HG03060 (cell line): ENCODE measurements around the gene PTGR1.
"Not testable (repeated sequence)": the region's sequence is repeated elsewhere in the genome, so short reads cannot be mapped to it uniquely, and the experiment has no call there.

Experiments used
- ATAC-seq: cut with Tn5 transposase; IDR thresholded peaks from one replicate; pipeline ENCODE4 v1.9.1; 2021; ENCODE audit warnings: low read depth, moderate number of reproducible peaks; ENCODE audit not compliant: unreplicated experiment

The PTGR1 gene

DNA sequence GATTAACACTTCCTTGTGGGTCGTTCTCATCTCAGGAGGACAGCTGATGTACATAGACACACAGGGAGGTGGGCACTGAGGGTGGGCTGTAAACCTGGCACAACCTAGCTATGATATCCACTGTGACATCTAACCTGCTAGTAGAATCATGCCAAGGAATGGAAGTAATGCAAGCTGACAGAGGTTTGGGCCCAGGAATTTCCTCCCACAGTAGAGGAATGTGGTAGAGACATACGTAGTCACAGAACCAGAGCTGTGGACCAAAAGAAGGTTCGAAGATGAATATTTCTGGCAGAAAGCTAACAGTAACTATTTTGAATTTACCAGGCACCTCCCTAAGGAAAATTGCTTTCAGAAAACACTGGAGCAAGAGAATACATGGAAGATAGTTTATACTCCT lies 16.5 kb upstream of the PTGR1 start:
- ATAC-seq: no peak

DNA sequence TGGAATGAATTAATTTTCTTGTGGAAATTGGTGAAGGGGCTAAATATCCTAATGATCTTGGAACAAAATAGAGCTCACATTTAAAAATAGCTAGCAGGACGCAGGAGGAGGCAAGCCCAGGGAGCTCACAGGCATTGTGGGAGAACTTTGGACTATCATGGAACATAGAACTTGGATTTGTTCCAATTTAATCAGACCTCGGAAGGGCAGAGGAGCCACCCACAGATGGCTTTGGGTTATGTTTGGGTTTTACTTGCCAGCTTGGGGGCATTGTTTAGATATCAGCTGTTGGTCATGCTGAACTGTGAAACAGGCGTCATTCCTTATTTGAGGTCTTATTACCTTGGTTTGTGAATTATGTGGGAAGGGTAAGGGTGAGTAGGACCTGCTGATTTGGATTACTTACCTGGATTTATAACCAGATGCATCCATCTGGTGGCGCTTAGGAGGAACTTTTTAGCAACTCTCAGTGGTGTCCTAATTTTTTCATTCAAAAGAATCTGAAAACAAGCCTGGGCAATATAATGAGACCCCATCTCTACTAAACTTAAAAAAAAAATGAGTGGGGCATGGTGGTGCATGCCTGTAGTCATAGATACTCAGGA lies 14.1 kb upstream of the PTGR1 start:
- no peak for ATAC-seq

DNA sequence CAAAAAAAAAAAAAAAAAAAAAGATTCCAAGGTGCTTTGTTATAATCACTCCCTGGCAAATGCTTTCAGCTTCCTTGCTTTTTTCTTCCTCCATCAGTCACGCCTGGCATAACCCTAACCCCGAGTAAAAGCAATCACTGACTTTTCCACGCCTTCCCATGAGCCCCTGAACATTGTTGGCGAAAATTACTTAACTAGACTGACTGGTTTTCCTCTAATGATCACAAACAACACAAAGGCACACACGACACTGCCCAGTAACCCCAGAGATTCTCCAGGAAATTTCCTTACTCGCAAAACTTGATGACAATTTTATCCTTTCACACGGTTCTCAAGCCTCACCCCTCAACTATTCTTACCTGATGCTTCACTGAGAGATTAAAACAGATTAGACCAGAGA lies 11.4 kb upstream of the PTGR1 start:
- ATAC-seq: no peak

DNA sequence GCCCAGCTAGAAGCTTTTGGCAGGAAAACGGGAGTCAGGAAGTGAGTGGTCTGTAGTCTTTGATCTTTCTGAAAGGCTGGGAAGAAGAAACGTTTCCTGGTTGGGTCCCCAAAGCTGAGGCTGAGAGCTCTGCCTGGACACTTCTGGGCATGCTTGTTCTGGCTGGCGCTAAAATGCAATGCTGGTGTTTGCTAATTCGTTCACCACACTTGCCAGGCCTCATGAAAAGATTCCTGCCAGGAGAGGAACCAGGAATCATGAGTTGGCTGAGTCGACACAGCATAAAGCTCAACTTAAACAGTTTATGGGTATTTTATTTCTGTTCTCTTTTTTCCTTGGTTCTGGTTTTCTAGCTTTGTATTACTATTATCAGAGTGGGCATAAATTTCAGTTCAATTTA lies 10.7 kb upstream of the PTGR1 start:
- no peak for ATAC-seq

DNA sequence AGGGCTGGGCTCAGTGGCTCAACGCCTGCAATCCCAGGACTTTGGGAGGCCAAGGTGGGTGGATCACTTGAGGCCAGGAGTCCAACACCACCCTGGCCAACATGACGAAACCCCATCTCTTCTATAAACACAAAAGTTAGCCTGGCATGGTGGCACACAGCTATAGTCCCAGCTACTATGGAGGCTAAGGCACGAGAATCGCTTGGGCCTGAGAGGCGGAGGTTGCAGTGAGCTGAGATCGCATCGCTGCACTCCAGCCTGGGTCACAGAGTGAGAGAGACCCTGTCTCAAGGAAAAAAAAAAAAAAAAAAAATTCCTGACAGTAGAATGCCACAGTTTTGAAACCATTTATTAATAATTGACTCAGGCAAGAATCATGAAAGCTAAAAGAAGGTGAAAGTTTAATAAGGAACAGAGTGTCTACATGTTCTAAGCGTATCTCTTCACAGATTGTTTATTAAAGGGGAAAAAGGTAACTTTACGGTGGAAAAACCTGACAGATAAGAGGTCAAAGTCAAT lies 5.7 kb upstream of the PTGR1 start:
- ATAC-seq: no peak

DNA sequence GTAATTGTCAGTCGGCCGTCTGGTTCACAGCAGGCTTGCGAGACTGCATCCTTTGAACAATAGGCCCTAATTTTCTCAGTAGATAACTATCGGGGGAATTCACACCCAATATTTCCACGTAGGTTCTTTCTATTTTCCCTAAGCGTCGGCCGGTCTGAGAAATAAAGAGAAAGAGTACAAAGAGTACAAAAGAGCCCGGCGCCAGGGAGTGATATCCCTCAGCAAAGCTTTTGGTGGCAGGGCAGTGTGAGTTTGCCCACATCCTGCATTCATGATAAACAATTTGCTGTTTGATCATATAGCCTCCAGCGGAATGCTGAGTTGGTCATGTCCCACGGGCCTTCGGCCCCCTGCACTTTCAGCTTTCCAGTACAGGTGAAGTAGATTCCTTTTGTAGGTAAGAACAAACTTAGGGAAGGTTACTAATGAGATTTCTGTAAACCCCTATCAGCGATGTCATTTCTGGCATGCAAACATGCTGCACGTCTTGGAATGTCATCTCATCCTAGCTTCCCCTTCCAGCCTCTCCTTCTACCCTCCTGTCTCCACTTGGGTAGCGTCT lies 4.7 kb upstream of the PTGR1 start:
- ATAC-seq: no peak

DNA sequence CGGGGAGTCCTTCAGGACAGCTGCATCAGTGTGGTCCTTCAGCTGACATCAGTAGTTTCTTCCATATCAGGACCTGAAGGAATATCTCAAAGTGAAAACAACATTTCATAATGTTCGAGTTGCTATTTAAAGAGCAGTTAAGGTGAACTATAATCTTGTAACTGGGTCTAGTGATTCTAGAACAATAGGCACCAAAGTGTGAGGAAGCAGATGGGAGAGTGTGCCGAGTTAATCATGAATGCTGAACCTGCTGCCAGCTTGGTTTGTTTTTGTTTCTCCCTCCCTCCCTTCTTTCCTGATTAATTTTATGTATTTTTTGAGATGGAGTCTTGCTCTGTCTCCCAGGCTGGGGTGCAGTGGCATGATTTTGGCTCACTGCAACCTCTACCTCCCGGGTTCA lies 3.6 kb upstream of the PTGR1 start:
- no peak for ATAC-seq

- no peak for ATAC-seq
Measured at GRCh38 chr9:111601237-111602018, 2.0 kb upstream of the PTGR1 start.

DNA sequence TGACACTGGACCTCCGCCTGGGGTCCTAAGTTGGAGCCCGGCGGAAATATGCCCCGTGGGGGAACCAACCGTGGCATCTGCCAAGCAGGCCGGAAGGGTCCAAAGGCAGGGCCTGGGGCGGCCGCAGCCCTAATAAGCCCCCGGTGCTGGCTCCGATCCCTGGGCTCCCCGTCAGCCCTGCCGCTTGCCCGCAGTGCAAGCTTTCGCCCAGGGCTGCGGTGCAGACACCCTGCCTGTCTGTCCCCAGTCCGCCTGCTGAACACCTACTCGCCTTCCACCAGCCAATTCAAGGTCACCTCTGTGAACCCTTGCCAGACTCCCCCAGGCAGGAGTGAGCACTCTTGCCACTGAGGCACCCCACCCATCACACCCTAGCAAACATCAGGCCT lies 502 bp upstream of the PTGR1 start:
- no peak for ATAC-seq

- no peak for ATAC-seq
Measured at GRCh38 chr9:111598733-111599091, 735 bp downstream of the PTGR1 start.

- ATAC-seq: peak; percentile 81
Measured at GRCh38 chr9:111597852-111598732, 1.4 kb downstream of the PTGR1 start.

DNA sequence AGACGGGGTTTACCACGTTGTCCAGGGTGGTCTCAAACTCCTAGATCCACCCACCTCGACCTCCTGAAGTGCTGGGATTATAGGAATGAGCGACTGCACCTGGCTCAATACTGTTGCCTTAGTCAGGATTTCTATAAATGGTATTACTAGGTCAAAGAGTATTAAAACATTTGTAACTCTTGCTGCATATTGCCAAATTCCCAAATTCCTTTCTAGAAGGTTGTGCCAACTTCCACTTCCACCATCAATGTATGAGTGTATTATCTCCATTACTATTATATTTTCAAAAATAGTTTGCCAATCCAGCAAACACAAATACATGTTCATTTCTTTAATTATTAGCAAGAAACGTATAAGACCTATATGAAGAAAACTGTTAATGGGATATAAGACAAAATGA lies 10.6 kb downstream of the PTGR1 start:
- no peak for ATAC-seq

GRCh38 chr9:111586378-111586777 lies 13.1 kb downstream of the PTGR1 start:
- no peak for ATAC-seq

GRCh38 chr9:111582888-111583287 lies 16.6 kb downstream of the PTGR1 start:
- no peak for ATAC-seq

DNA sequence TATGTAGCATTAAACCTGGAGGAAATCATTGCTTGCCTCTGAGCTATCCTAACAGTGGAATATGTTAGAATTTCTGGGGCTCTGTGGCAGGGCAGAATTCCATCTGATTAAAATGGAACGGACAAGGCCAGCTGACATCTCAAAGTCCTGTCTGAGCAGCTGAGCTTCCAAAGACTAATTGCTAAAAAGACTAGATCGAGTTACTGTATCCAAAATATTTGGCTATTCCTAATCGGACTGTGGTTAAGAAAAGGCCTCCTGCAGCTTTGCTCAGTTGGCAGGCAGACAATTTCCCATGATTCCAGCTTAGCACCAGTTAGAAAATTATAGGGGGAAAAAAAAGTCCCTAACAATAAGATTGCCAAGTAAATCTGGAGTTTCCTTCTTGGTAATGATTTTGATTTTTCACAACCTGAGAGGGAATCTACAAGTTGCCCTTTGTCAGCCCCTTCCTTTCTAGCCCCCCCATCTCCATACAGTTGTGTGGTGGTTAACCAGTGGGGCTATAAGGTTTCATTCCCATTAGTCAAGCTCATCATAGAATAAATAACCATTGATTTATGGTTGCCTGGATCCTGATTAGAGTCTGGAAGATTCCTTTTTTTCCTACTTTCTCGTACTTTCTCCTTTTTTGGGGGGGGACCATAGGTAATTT lies 26.4 kb downstream of the PTGR1 start:
- no peak for ATAC-seq

- ATAC-seq: not testable (repeated sequence)
Measured at GRCh38 chr9:111568127-111568526, 31.3 kb downstream of the PTGR1 start.

DNA sequence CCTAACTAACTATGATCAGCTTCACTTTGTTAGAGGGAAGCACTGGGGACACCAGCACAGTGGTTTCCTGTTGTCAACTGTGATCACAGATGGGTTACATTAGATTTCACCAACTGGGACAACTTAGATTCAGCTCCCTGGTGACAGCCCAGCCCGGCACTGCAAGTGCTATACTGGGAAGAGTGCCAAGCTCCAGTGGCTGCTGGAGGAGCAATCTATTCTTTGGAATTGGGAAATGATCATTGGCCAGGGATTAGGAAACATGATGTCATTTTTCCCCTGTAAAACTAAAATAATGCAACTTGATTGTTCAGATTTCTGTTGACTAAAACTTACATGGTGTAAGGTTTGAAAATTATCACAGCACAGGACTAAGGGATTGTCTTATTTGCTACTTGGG lies 33.2 kb downstream of the PTGR1 start:
- ATAC-seq: no peak

GRCh38 chr9:111561165-111561719 lies 38.2 kb downstream of the PTGR1 start:
- ATAC-seq: no peak

DNA sequence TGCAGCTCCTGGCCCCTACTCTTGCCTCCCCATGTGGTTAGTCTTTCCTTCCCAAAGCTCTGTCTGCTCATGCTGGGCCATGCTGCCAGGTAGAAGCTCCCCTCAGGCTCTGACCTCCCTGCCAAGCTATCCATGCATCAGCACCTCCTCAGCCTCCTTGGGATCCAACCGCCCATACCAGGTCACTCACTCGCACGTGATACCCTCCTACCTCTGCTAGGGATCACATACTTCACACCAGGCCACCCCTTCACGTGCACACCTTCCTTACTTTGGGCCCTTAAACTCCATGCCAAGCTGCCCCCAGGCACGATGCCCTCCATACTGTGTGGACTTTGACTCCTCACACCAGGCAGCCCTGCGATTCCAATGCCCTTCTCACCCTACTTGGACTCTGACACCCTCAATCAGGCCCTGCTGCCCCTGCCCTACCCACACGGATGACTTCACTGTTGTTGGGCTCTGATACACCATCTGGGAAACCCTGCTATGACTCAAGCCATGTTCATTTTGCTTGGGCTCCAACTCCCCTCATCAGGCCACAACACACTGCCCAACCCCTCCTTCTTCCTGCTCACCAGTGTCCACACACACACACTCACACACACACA lies 40.3 kb downstream of the PTGR1 start:
- ATAC-seq: no peak

GRCh38 chr9:111555425-111555824 lies 44.0 kb downstream of the PTGR1 start:
- ATAC-seq: not testable (repeated sequence)
